BLaER1 (cell line): Measurements from ENCODE around the gene TFDP1.

Experiments
- H3K27ac ChIP-seq: shearing (Covaris generic); formaldehyde crosslinking; 2 replicates; pipeline ENCODE4 v1.8.1; 2022
- H3K27me3 ChIP-seq: shearing (Covaris generic); formaldehyde crosslinking; 2 replicates; pipeline ENCODE4 v1.8.1; 2022
- H3K36me3 ChIP-seq: shearing (Covaris generic); formaldehyde crosslinking; 2 replicates; pipeline ENCODE4 v1.8.1; 2022
- H3K4me1 ChIP-seq: shearing (Covaris generic); formaldehyde crosslinking; 2 replicates; pipeline ENCODE4 v1.8.1; 2022
- H3K4me2 ChIP-seq: shearing (Covaris generic); formaldehyde crosslinking; 2 replicates; pipeline ENCODE4 v1.8.1; 2022
- H3K4me3 ChIP-seq: shearing (Covaris generic); formaldehyde crosslinking; 2 replicates; pipeline ENCODE4 v1.8.1; 2022
- H3K9ac ChIP-seq: shearing (Covaris generic); formaldehyde crosslinking; 2 replicates; pipeline ENCODE4 v1.8.1; 2022
- H3K9me3 ChIP-seq: shearing (Covaris generic); formaldehyde crosslinking; 2 replicates; pipeline ENCODE4 v1.8.1; 2022
- H4K20me1 ChIP-seq: shearing (Covaris generic); formaldehyde crosslinking; 2 replicates; pipeline ENCODE4 v1.8.1; 2022
- Cebpa-rat ChIP-seq: shearing (Covaris generic); IDR thresholded peaks from 2 replicates; pipeline ENCODE4 v1.8.1; 2022

The TFDP1 gene

GRCh38 chr13:113660066-113660465 lies 75.5 kb downstream of the TFDP1 start:
- TF ChIP-seq Cebpa-rat: no peak
- Histone ChIP-seq H3K9me3 (peaks cover 7% of the 10 kb centered on the region; the same call in 1 of the 2 replicates), H3K4me1 (peaks cover 39% of the 10 kb centered on the region), H3K4me2 (no peak overlapping the region), H3K9ac (no peak overlapping the region), H3K4me3 (no peak overlapping the region), H3K27me3 (peaks cover 9% of the 10 kb centered on the region; the same call in 1 of the 2 replicates), H3K27ac (no peak overlapping the region), H4K20me1 (no peaks in the 10 kb centered on the region), H3K36me3 (no peaks in the 10 kb centered on the region)

DNA sequence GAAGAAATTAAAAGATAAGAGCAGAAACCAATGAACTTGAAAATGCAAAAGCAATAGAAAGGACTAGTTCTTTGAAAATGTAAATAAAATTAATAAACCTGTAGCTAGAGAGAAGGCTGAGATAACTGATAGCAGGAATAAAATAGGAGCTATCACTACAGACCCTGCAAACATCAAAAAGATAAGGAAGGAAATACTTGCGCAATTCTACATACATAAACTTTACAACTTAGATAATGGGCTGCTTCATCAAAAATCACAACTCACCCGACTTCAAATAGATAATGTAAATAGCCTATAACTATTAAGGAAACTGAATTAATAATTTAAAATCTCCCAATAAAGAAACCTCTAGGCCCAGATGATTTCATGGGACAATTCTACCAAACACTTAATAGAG lies 77.0 kb downstream of the TFDP1 start:
- Histone ChIP-seq H4K20me1 (no peaks in the 10 kb centered on the region), H3K9ac (no peak overlapping the region), H3K4me3 (no peak overlapping the region), H3K4me1 (peaks cover 25% of the 10 kb centered on the region), H3K9me3 (peaks cover 7% of the 10 kb centered on the region; the same call in 1 of the 2 replicates), H3K27me3 (peaks cover 2% of the 10 kb centered on the region; the same call in 1 of the 2 replicates), H3K27ac (no peak overlapping the region), H3K36me3 (no peaks in the 10 kb centered on the region), H3K4me2 (no peak overlapping the region)
- TF ChIP-seq Cebpa-rat: peak; percentile 53; the same call in 1 of the 2 replicates

GRCh38 chr13:113663934-113664333 lies 79.4 kb downstream of the TFDP1 start:
- H3K9me3 ChIP-seq: peaks cover 7% of the 10 kb centered on the region; the same call in 1 of the 2 replicates

DNA sequence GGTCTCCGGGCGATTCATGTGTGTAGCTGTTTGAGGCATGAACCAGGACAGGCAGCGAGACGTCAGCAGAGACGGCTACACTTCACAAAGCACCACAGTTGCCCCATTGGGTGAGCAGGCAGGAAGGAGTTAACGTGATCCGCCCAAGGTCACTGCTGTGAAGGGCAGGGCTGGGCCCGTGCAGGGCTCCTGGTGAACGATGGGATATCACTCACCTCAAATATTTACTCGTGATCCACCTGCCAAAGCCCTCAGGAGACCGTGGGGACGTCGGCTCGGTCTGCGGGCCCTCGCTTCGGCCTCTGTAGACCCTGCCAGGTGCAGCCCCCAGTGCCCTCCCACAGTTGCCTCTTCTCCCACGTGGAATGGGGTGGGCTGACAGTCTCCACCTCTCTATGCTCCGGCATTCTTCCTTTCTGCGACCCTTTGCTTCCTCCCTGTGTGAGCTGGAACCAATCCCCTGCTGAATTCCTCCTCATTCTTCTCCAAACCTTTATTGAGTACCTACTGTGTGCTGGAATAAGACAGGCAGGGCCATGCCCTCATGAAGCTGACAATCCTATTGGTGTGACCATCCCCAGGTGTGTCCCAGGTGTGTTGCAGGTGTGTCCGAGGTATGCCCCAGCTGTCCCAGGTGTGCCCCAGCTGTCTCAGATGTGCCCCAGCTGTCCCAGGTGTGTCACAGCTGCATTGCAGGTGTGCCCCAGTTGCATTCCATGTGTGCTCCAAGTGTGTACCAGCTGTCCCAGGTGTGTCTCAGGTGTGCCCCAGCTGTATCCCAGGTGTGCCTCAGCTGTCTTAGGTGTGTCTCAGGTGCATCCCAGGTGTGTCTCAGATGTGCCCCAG lies 80.4 kb downstream of the TFDP1 start:
- H3K9ac ChIP-seq: no peak overlapping the region
- no peak overlapping the region for H3K27ac ChIP-seq
- no peaks in the 10 kb centered on the region for H3K36me3 ChIP-seq
- no peak for TF ChIP-seq Cebpa-rat
- H4K20me1 ChIP-seq: no peaks in the 10 kb centered on the region
- no peak overlapping the region for H3K4me3 ChIP-seq
- H3K9me3 ChIP-seq: peaks cover 7% of the 10 kb centered on the region; the same call in 1 of the 2 replicates
- H3K27me3 ChIP-seq: no peaks in the 10 kb centered on the region
- H3K4me1 ChIP-seq: peaks cover 14% of the 10 kb centered on the region
- H3K4me2 ChIP-seq: no peak overlapping the region

More at GRCh38 chr13:113663934-113664333, 79.4 kb downstream of the TFDP1 start:
- TF ChIP-seq Cebpa-rat: no peak
- Histone ChIP-seq H3K27ac (no peak overlapping the region), H3K4me3 (no peak overlapping the region), H4K20me1 (no peaks in the 10 kb centered on the region), H3K27me3 (no peaks in the 10 kb centered on the region), H3K4me2 (no peak overlapping the region), H3K4me1 (peaks cover 11% of the 10 kb centered on the region), H3K9ac (no peak overlapping the region), H3K36me3 (no peaks in the 10 kb centered on the region)

DNA sequence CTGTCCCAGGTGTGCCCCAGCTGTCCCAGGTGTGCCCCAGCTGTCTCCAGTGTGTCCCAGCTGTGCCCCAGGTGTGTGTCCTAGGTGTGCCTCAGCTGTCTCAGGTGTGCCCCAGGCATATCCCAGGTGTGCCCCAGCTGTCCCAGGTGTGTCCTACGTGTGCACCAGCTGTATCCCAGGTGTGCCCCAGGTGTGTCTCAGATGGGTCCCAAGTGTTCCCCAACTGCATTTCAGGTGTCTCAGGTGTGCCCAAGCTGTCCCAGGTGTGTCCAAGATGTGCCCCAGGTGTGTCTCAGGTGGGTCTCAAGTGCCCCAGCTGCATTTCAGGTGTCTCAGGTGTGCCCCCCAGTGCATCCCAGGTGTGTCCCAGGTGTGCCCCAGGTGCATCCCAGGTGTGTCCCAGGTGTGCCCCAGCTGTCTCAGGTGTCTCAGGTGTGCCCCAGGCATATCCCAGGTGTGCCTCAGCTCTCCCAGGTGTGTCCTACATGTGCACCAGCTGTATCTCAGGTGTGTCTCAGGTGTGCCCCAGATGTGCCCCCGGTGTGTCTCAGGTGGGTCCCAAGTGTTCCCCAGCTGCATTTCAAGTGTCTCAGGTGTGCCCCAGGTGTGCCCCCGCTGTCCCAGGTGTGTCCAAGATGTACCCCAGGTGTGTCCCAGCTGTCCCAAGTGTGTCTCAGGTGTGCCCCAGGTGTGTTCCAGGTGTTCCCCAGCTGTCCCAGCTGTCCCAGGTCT lies 81.2 kb downstream of the TFDP1 start:
- Histone ChIP-seq H3K9ac (no peak overlapping the region), H3K4me3 (no peak overlapping the region), H3K27ac (no peak overlapping the region), H4K20me1 (no peaks in the 10 kb centered on the region), H3K36me3 (no peaks in the 10 kb centered on the region), H3K4me1 (peaks cover 14% of the 10 kb centered on the region), H3K27me3 (no peaks in the 10 kb centered on the region), H3K9me3 (peaks cover 3% of the 10 kb centered on the region; the same call in 1 of the 2 replicates), H3K4me2 (no peak overlapping the region)
- TF ChIP-seq Cebpa-rat: no peak

GRCh38 chr13:113666329-113666670 lies 81.7 kb downstream of the TFDP1 start:
- Histone ChIP-seq H3K4me2 (no peak overlapping the region), H3K27ac (no peak overlapping the region), H3K4me1 (peaks cover 14% of the 10 kb centered on the region), H4K20me1 (no peaks in the 10 kb centered on the region), H3K4me3 (no peak overlapping the region), H3K27me3 (no peaks in the 10 kb centered on the region), H3K9ac (no peak overlapping the region), H3K36me3 (no peaks in the 10 kb centered on the region), H3K9me3 (no peaks in the 10 kb centered on the region; the same call in 1 of the 2 replicates)
- TF ChIP-seq Cebpa-rat: no peak

- Histone ChIP-seq H3K27me3 (no peaks in the 10 kb centered on the region), H3K4me3 (no peak within 1 kb of the TSS), H3K9me3 (no peaks in the 10 kb centered on the region), H3K4me2 (no peak within 1 kb of the TSS), H3K36me3 (no peaks in the 10 kb centered on the region), H4K20me1 (no peaks in the 10 kb centered on the region), H3K9ac (no peak within 1 kb of the TSS), H3K4me1 (peaks cover 14% of the 10 kb centered on the region), H3K27ac (no peak within 1 kb of the TSS)
- no peak for TF ChIP-seq Cebpa-rat
Observed at GRCh38 chr13:113666951-113667701, 82.6 kb downstream of the TFDP1 start, which contains the start of gene GRK1. GRK1 (plus strand) TSS chr13:113667219; CDS start chr13:113667387, 168 bp downstream.

DNA sequence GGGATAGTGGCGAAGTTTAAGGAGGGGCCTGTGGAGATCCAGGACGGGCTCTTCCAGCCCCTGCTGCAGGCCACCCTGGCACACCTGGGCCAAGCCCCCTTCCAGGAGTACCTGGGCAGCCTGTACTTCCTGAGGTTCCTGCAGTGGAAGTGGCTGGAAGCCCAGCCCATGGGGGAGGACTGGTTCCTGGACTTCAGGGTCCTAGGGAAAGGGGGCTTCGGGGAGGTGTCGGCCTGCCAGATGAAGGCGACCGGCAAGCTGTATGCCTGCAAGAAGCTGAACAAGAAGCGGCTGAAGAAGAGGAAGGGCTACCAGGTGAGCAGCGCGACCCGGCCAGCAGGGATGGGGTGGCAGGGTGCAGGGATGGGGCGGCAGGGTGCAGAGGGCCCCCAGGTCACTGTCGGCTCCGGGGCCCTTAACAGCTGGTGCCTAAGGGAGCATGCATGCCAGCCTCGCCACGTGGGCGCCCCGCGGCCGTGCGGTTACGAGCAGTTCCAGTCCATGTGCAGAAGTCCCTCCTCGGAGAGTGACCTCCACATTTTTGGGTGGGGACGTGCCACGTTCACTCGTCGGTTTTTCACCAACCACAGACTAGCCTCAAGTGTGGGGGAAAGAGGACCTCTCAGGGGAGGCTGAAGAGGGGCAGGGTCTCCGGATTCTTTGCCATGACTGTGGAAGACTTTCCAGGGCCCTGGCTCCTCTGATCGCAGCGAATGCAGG lies 83.4 kb downstream of the TFDP1 start:
- Histone ChIP-seq H3K36me3 (no peaks in the 10 kb centered on the region), H3K27me3 (no peaks in the 10 kb centered on the region), H3K9ac (no peak overlapping the region), H4K20me1 (no peaks in the 10 kb centered on the region), H3K9me3 (no peaks in the 10 kb centered on the region), H3K4me1 (peaks cover 14% of the 10 kb centered on the region), H3K4me2 (peak overlapping the region; percentile 16; the same call in 1 of the 2 replicates), H3K27ac (no peak overlapping the region), H3K4me3 (no peak overlapping the region)
- TF ChIP-seq Cebpa-rat: no peak

DNA sequence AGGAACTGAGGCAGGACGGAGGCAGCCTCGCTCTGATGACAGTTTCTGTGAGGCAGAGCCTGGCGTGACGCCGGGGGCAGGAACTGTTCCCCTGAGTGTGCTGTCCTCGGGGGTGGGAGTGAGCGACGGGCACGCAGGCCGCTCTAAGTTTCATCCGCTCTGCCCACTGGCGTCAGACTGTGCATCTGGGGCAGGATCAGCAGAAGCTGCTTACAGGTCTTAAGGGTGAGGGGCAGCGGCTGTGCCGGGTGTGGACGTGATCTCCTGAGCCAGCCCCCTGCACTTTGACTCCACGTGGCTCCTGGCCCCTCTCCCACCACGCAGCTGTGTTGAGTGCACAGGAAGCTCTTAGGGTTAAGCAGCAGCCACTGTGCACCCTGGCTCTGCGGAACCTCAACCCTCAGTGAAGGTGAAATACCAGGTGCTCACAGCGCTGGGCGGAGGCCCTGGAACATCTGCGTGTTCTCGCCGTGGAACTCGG lies 84.0 kb downstream of the TFDP1 start:
- TF ChIP-seq Cebpa-rat: no peak
- Histone ChIP-seq H3K27me3 (no peaks in the 10 kb centered on the region), H3K27ac (no peak overlapping the region), H3K9me3 (no peaks in the 10 kb centered on the region), H3K9ac (no peak overlapping the region), H3K4me3 (no peak overlapping the region), H3K4me2 (peak overlapping the region; percentile 16; the same call in 1 of the 2 replicates), H4K20me1 (no peaks in the 10 kb centered on the region), H3K4me1 (peaks cover 14% of the 10 kb centered on the region), H3K36me3 (no peaks in the 10 kb centered on the region)
